OCI-LY1 (cell line): ENCODE results near the gene TRRAP.

Experiments
- H2AFZ ChIP-seq: fragments of 200-600 bp; sonication (generic), shearing (Covaris generic); 2 replicates; pipeline ENCODE4 v1.6.0; 2014; ENCODE audit warnings: antibody characterized with exemption, mild to moderate bottlenecking, low read length
- H3F3A ChIP-seq: fragments of 200-600 bp; sonication (generic), shearing (Covaris generic); 2 replicates; pipeline ENCODE4 v1.6.0; 2014; ENCODE audit warnings: mild to moderate bottlenecking, antibody characterized with exemption, low read length, moderate library complexity; ENCODE audit not compliant: insufficient read depth
- H3K27ac ChIP-seq: fragments of 200-600 bp; sonication (generic); 2 replicates; pipeline ENCODE4 v1.5.1; 2014; ENCODE audit warnings: low read length, mixed run types, mild to moderate bottlenecking, low read depth; ENCODE audit not compliant: poor library complexity, severe bottlenecking
- H3K27me3 ChIP-seq: fragments of 200-600 bp; sonication (generic); 2 replicates; pipeline ENCODE4 v1.6.0; 2014; ENCODE audit warnings: antibody characterized with exemption, mild to moderate bottlenecking, low read length, moderate library complexity; ENCODE audit not compliant: insufficient read depth
- H3K36me3 ChIP-seq: fragments of 200-600 bp; sonication (generic); 2 replicates; pipeline ENCODE4 v1.6.1; 2014; ENCODE audit warnings: mild to moderate bottlenecking, antibody characterized with exemption, low read length, moderate library complexity, mixed read lengths; ENCODE audit not compliant: insufficient read depth
- H3K4me1 ChIP-seq: fragments of 200-600 bp; sonication (generic); 2 replicates; pipeline ENCODE4 v1.5.1; 2014; ENCODE audit warnings: mild to moderate bottlenecking, low read length, moderate library complexity; ENCODE audit not compliant: insufficient read depth, severe bottlenecking
- H3K4me2 ChIP-seq: fragments of 200-600 bp; sonication (generic), shearing (Covaris generic); 2 replicates; pipeline ENCODE4 v1.6.1; 2014; ENCODE audit warnings: low read length
- H3K4me3 ChIP-seq: fragments of 200-600 bp; sonication (generic); 2 replicates; pipeline ENCODE4 v1.5.1; 2014; ENCODE audit warnings: low read length, low read depth, mild to moderate bottlenecking, mixed read lengths; ENCODE audit not compliant: poor library complexity, severe bottlenecking
- H3K79me2 ChIP-seq: fragments of 200-600 bp; shearing (Covaris generic); 2 replicates; pipeline ENCODE4 v1.6.1; 2016; ENCODE audit warnings: mixed run types, low read length, mixed read lengths; ENCODE audit not compliant: insufficient read depth
- H3K9ac ChIP-seq: fragments of 200-600 bp; sonication (generic), shearing (Covaris generic); 2 replicates; pipeline ENCODE4 v1.6.1; 2014; ENCODE audit warnings: mild to moderate bottlenecking, low read length, mixed read lengths
- H3K9me2 ChIP-seq: fragments of 200-600 bp; sonication (generic), shearing (Covaris generic); 2 replicates; pipeline ENCODE4 v1.6.1; 2014; ENCODE audit warnings: low read depth, mild to moderate bottlenecking, low read length, mixed read lengths
- H3K9me3 ChIP-seq: fragments of 200-600 bp; shearing (Covaris generic); 2 replicates; pipeline ENCODE4 v1.6.1; 2014; ENCODE audit warnings: low read length, mixed read lengths
- H4K20me1 ChIP-seq: fragments of 200-600 bp; sonication (generic), shearing (Covaris generic); 2 replicates; pipeline ENCODE4 v1.6.0; 2016; ENCODE audit warnings: mild to moderate bottlenecking, low read length; ENCODE audit not compliant: insufficient read depth
- EZH2 ChIP-seq: fragments of 200-600 bp; sonication (generic), shearing (Covaris generic); IDR thresholded peaks from 2 replicates; pipeline ENCODE4 v1.8.0; 2017; ENCODE audit warnings: borderline replicate concordance, mixed run types, mild to moderate bottlenecking, antibody characterized with exemption, low read length, moderate library complexity, mixed read lengths
- TF ChIP-seq, protein P1 (sequence below): fragments of 200-600 bp; sonication (generic), shearing (Covaris generic); IDR thresholded peaks from 2 replicates; pipeline ENCODE4 v1.5.1; 2017; ENCODE audit warnings: mild to moderate bottlenecking, antibody characterized with exemption, low read length, moderate library complexity, mixed read lengths

Gene TRRAP

DNA sequence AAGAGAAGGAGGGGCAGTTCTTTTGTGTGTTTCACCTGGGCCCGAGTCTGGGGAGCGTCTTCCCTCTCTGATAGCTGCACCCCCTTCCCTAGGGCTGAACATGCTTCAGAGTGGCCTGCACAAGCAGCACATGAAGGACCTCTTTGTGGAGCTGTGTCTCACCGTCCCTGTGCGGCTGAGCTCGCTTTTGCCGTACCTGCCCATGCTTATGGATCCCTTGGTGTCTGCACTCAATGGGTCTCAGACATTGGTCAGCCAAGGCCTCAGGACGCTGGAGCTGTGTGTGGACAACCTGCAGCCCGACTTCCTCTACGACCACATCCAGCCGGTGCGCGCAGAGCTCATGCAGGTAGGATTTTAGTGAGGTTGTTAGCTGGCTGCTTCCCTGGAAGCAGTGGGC, 39.0 kb downstream of the TRRAP start:
- no peaks in the 10 kb centered on the region for H3K9me3 ChIP-seq
- H3K27ac ChIP-seq = no peak overlapping the region
- no peaks in the 10 kb centered on the region for H3F3A ChIP-seq
- H4K20me1 ChIP-seq = no peaks in the 10 kb centered on the region
- H3K4me2 ChIP-seq = no peak overlapping the region
- H3K27me3 ChIP-seq = no peaks in the 10 kb centered on the region
- no peak overlapping the region for H3K9ac ChIP-seq
- no peak overlapping the region for H3K4me3 ChIP-seq
- H3K36me3 ChIP-seq = peaks cover 91% of the 10 kb centered on the region
- no peaks in the 10 kb centered on the region for H3K79me2 ChIP-seq
- H3K4me1 ChIP-seq = no peaks in the 10 kb centered on the region
- no peak overlapping the region for H2AFZ ChIP-seq
- no peaks in the 10 kb centered on the region for H3K9me2 ChIP-seq
- TF ChIP-seq EZH2 = no peak
- TF ChIP-seq, protein P1, sequence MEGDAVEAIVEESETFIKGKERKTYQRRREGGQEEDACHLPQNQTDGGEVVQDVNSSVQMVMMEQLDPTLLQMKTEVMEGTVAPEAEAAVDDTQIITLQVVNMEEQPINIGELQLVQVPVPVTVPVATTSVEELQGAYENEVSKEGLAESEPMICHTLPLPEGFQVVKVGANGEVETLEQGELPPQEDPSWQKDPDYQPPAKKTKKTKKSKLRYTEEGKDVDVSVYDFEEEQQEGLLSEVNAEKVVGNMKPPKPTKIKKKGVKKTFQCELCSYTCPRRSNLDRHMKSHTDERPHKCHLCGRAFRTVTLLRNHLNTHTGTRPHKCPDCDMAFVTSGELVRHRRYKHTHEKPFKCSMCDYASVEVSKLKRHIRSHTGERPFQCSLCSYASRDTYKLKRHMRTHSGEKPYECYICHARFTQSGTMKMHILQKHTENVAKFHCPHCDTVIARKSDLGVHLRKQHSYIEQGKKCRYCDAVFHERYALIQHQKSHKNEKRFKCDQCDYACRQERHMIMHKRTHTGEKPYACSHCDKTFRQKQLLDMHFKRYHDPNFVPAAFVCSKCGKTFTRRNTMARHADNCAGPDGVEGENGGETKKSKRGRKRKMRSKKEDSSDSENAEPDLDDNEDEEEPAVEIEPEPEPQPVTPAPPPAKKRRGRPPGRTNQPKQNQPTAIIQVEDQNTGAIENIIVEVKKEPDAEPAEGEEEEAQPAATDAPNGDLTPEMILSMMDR = no peak

DNA sequence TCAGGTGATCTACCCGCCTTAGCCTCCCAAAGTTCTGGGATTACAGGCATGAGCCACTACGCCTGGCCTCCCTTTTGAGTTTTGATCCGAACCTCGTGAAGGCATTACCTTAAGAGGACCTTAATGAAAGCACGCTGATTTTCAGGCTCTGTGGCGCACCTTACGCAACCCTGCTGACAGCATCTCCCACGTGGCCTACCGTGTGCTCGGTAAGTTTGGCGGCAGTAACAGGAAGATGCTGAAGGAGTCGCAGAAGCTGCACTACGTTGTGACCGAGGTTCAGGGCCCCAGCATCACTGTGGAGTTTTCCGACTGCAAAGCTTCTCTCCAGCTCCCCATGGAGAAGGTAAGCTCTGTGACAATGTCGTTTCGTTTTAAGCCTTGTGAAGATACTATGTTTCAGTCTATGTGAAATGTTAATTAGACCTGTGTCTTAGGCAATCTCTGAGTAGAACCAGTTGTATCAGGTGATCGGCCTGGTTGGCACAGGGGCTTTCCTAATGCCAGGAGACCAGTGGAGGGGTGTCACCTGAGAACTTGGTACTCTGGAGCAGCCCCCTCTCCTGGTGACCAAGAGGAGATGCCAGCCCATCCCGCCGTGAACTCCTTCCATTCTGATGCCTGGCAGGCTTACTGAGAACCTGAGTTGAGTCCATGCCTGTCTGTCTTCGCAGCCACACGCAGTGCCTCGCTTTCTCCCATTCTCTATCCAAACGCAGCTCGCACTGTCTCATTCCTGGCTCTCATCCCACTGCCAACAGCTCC, 43.5 kb downstream of the TRRAP start:
- TF ChIP-seq EZH2 = no peak
- TF ChIP-seq, protein P1 = no peak
- Histone ChIP-seq H3K79me2 (no peaks in the 10 kb centered on the region), H3K27ac (no peak overlapping the region), H2AFZ (no peak overlapping the region), H3K4me2 (no peak overlapping the region), H4K20me1 (no peaks in the 10 kb centered on the region), H3F3A (no peaks in the 10 kb centered on the region), H3K9me3 (no peaks in the 10 kb centered on the region), H3K4me1 (no peaks in the 10 kb centered on the region), H3K36me3 (peaks cover 95% of the 10 kb centered on the region), H3K4me3 (no peak overlapping the region), H3K27me3 (no peaks in the 10 kb centered on the region), H3K9me2 (no peaks in the 10 kb centered on the region), H3K9ac (no peak overlapping the region)

DNA sequence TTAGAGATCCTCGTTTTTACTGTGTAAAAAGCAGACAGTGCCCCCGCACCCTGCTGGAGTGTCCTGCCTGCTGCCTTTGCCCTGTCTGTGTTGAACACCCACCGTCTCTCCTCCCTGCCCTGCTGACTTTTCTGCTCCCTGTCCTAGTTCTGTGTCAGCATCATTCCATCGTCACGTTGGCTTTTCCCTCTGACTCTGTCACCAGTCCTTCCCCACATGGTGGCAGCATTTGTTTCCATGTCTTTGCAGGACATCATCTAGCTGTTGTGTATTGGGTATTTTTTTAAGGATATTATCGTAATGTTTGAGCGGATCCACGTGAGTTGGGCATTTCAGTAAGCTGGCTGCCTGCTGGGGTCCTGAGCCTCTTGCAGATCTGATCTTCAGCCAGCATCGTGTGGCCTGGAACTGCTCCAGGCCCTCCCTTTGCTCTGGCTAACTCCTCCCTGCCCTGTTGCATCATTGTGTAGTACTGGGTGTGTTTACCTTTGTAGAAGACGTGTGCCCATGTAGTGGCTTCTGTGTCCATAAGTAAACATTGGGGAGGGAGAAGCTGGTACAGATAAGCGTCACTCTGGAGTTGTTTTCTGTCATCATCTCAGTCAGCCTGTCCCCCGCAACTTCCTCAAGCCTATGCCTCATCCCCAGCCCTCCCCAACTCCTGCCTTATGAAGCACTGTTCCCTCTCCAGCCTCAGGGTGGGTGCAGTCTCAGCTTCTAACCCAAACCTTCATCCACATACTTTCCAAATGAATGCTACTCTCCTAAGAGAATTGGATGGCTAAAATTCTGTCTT, 44.3 kb downstream of the TRRAP start:
- Histone ChIP-seq H3K4me3 (no peak overlapping the region), H3K27me3 (no peaks in the 10 kb centered on the region), H4K20me1 (no peaks in the 10 kb centered on the region), H3K9me3 (no peaks in the 10 kb centered on the region), H3K79me2 (no peaks in the 10 kb centered on the region), H3K27ac (no peak overlapping the region), H2AFZ (no peak overlapping the region), H3K9me2 (no peaks in the 10 kb centered on the region), H3K36me3 (peaks cover 97% of the 10 kb centered on the region), H3K4me1 (no peaks in the 10 kb centered on the region), H3K4me2 (no peak overlapping the region), H3F3A (no peaks in the 10 kb centered on the region), H3K9ac (no peak overlapping the region)
- TF ChIP-seq, protein P1 = no peak
- TF ChIP-seq EZH2 = no peak
